Stimulated activated naive CD8-positive, alpha-beta T cell treated with anti-CD3 and anti-CD28 coated beads, Interleukin-15, amount 100 ng/mL, for 72 hours (primary cell): ENCODE results near the gene CCL19.

ENCODE experiments used
- ATAC-seq: fragments of 150-1000 bp; cut with Tn5 transposase; 2 replicates; pipeline ENCODE4 v1.10.0; 2021; ENCODE audit warnings: mild to moderate bottlenecking, moderate library complexity
- DNase-seq, 2 donors: peaks; one replicate each; pipeline ENCODE4 v3.0.0; 2021 to 2022
- H3K27ac Mint-ChIP-seq, 2 donors: one replicate each; pipeline ENCODE4 v1.8.0; 2022; ENCODE audit warnings: mild to moderate bottlenecking in 2 of 2, mixed read lengths in 2 of 2, moderate library complexity in 2 of 2
- H3K27me3 Mint-ChIP-seq: one replicate; pipeline ENCODE4 v1.8.0; 2022; ENCODE audit warnings: mixed read lengths
- H3K4me1 Mint-ChIP-seq: one replicate; pipeline ENCODE4 v1.8.0; 2022; ENCODE audit warnings: mild to moderate bottlenecking, mixed read lengths
- H3K4me3 Mint-ChIP-seq, 2 donors: one replicate each; pipeline ENCODE4 v1.8.0; 2022; ENCODE audit warnings: mild to moderate bottlenecking in 2 of 2, mixed read lengths in 2 of 2, moderate library complexity in 1 of 2
- H3K9me3 Mint-ChIP-seq, 2 donors: one replicate each; pipeline ENCODE4 v1.8.0; 2022; ENCODE audit warnings: mixed read lengths in 2 of 2

CCL19 gene

GRCh38 chr9:34656992-34657391 lies 34.1 kb downstream of the CCL19 start:
- Mint-ChIP-seq H3K4me3 (no peak overlapping the region), H3K9me3 (no peaks in the 10 kb centered on the region), H3K27ac (peak overlapping the region in 1 of 2 donors; percentile 88), H3K27me3 (no peaks in the 10 kb centered on the region), H3K4me1 (peaks cover 15% of the 10 kb centered on the region)
- no peak for ATAC-seq
- DNase-seq = no peak

DNA sequence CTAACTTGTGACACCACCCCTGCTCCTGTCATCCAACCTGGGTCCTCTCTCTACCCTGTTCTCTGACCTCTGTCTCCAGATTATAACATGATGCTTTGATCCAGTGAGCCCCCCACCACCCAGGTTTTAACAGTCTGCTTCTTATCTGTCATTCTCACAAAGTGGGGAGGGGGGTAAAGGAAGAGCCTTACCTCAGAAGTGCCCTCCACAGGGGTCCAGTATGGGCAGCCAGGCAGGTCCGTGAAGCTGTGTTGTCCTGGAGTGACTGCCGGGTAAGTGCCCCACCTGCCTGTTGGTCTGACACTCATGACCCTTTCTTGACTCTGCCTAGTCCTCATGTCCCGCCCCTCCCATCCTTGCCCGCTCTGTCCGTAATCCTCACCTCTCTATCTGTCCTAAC lies 35.7 kb downstream of the CCL19 start:
- peaks cover 20% of the 10 kb centered on the region for H3K4me1 Mint-ChIP-seq
- H3K27ac Mint-ChIP-seq = peak overlapping the region in 1 of 2 donors; percentile 64
- no peaks in the 10 kb centered on the region for H3K9me3 Mint-ChIP-seq
- no peaks in the 10 kb centered on the region for H3K27me3 Mint-ChIP-seq
- no peak overlapping the region for H3K4me3 Mint-ChIP-seq
- no peak for DNase-seq
- no peak for ATAC-seq

DNA sequence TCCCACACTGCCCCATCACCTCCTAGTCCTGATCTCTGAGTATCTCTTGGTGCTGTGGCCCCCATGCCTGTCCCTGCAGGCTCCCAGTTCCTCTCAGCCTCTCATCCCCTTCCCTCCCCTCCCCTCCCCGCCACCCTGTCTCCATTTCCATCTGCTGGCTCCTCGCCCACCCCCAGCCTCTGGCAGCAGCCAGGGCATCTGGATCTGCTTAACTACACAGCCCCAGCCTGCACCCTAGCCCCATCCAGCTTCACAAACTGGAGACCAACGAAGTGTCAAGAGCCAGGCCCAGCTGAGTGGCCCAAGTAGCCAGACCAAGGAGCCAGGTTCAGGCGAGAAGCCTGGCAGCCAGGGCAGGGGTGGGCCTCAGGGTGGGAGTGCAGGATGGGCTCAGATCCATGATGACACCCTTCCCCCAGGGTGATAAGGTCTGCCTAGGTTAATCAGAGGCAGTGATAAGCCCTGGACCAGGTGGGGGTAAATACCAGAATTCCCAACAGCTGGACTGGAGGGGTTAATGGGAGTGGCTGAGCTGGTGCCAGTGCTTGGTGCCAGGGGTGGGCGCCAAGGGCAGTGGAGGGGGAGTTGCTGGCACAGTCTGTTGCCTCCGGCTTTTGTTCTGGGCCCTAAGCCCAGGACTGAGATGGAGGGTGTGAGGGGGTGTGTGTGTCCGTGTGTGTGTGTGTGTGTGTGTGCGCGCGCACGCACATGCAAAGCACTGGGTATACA lies 36.6 kb downstream of the CCL19 start:
- no peaks in the 10 kb centered on the region for H3K9me3 Mint-ChIP-seq
- no peaks in the 10 kb centered on the region for H3K27me3 Mint-ChIP-seq
- DNase-seq (no peak), ATAC-seq (peak; percentile 11)
- H3K4me3 Mint-ChIP-seq = no peak overlapping the region
- H3K4me1 Mint-ChIP-seq = peaks cover 23% of the 10 kb centered on the region
- H3K27ac Mint-ChIP-seq = no peak overlapping the region

DNA sequence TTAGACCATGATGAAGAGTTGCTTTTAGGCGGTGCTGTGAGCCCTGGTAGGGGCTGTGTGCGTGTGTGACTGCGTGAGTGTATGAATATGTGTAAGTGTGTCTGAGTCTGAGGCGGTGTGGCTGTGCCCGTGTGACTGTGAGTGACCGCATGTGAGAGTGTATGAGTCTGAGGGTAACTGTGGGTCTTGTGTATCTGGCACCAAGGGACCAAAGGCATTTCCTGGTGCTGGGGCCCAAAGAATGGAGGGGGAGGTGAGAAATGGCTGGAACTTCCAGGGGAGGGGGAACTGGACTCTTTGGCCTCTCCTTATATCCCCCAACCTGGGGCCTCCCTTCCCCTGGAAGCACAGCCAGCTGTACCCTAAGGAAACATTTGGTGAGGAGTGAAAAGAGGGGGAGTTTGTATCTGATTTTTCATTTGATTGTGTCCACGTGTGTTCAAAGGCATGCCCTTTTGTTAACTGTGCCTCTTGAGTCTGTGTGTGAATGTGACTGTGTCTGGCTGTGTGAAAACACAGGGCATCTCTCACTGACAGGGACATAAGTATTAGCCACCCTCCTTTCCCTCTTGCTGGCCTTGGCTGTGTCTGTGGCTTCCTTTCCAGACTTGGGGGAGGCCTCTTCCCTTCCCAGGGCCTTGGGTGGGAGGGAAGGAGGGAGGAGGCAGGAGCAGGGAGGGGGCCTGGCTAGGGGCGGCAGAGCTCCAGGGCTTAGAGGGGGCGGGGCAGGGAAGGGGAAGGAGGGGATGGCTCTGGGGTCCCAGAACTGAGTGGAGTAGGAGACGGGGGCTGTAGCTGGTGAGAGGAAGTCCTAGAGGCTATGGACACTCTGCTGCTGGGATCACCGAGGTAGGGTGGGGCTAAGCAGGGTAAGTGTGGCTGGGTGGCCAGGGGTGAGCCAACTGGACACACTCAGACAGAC lies 37.7 kb downstream of the CCL19 start:
- no peaks in the 10 kb centered on the region for H3K27me3 Mint-ChIP-seq
- H3K9me3 Mint-ChIP-seq = no peaks in the 10 kb centered on the region
- no peak for DNase-seq
- peaks cover 34% of the 10 kb centered on the region for H3K4me1 Mint-ChIP-seq
- H3K27ac Mint-ChIP-seq = no peak overlapping the region
- ATAC-seq = no peak
- H3K4me3 Mint-ChIP-seq = no peak overlapping the region

DNA sequence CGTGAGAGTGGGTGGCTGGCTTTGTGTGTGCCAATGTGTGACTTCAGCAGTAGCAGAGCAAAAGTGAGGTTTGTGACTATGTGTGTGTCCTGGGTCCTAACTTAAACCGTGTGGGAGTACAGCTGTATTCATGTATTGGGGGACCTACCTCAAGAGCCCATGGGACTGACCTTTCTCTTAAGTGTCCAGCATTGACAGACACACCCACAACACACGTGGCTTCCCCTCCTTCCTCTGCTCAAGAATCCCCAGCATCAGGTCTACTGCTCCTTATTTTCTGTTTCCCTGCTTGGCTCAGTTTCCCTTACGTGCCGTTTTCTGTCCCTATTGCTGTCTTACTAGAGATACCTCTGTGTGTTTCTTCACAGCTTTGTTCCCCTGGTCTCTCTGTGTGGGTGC lies 38.5 kb downstream of the CCL19 start:
- Mint-ChIP-seq H3K9me3 (no peaks in the 10 kb centered on the region), H3K27ac (no peak overlapping the region), H3K4me3 (peak overlapping the region in 1 of 2 donors; percentile 2), H3K4me1 (peaks cover 42% of the 10 kb centered on the region), H3K27me3 (no peaks in the 10 kb centered on the region)
- DNase-seq = no peak
- ATAC-seq = no peak

GRCh38 chr9:34651876-34652601 lies 39.0 kb downstream of the CCL19 start, which contains the start of gene IL11RA:
Gene IL11RA, plus strand, starts transcription at chr9:34652185. Its CDS starts 3,033 bp downstream, at chr9:34655218.
- ATAC-seq (peak; percentile 73), DNase-seq (peak in 1 of 2 donors; percentile 46)
- H3K9me3 Mint-ChIP-seq = no peaks in the 10 kb centered on the region
- H3K4me3 Mint-ChIP-seq = peak within 1 kb of the TSS in 1 of 2 donors; percentile 2
- peaks cover 47% of the 10 kb centered on the region for H3K4me1 Mint-ChIP-seq
- H3K27ac Mint-ChIP-seq = peak within 1 kb of the TSS in 1 of 2 donors; percentile 42
- H3K27me3 Mint-ChIP-seq = no peaks in the 10 kb centered on the region

DNA sequence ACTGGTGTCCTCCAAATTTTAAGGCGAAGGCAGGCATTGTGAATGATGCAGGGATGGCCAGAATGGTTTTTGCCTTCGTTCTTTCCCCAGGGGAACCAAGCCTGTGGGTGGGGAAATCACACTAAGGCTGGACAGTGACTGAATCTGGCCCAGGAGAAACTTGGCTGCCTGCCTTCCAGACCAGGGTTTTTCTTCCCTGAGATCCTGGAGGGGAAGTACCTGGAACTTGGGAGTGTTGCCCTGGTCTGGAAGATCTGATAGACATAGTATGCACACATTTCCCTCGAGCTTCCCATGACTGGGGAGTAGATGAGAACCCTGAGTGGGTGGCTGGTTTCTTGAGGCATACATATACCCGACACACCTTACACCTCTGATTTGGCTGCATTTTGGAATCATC lies 39.8 kb downstream of the CCL19 start:
- no peak for ATAC-seq
- Mint-ChIP-seq H3K27ac (no peak overlapping the region), H3K4me3 (no peak overlapping the region), H3K9me3 (no peaks in the 10 kb centered on the region), H3K27me3 (no peaks in the 10 kb centered on the region), H3K4me1 (peaks cover 48% of the 10 kb centered on the region)
- DNase-seq = no peak

DNA sequence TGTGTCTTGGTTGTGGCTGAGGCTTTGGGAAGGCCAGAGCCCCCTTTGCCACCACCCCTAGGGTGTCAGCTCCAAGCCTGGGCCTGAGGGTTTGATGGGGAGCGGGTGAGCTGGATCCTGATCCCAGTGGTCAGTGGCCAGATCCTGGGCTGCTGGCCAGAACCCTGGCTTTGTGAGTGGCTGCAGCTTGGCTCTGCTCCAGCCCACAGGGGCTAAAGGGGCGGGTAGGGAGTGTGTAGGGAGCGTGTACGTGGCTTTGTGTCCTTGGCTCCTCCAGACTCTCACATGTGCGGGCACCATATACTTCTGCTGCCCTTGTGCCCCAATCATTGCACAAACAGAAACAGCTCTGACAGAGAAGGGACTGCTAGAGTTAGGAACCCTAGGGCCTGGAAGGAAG lies 40.3 kb downstream of the CCL19 start:
- H3K27me3 Mint-ChIP-seq = no peaks in the 10 kb centered on the region
- no peaks in the 10 kb centered on the region for H3K9me3 Mint-ChIP-seq
- DNase-seq (no peak), ATAC-seq (no peak)
- H3K4me3 Mint-ChIP-seq = no peak overlapping the region
- H3K4me1 Mint-ChIP-seq = peaks cover 52% of the 10 kb centered on the region
- H3K27ac Mint-ChIP-seq = no peak overlapping the region

DNA sequence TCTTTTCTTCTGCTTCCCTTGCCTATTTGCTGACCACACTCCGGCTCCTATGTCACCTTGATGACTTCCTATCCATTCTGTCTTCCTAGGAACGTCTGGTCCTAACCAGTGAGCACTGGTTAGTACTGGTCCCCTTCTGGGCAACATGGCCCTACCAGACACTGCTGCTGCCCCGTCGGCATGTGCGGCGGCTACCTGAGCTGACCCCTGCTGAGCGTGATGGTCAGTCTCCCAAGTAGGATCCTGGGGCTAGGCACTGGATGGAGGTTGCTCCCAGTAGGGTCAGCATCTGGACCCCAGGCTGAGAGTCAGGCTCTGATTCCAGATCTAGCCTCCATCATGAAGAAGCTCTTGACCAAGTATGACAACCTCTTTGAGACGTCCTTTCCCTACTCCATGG lies 42.4 kb downstream of the CCL19 start:
- Mint-ChIP-seq H3K9me3 (no peaks in the 10 kb centered on the region), H3K4me3 (peak overlapping the region in 1 of 2 donors; percentile 29), H3K27me3 (no peaks in the 10 kb centered on the region), H3K27ac (no peak overlapping the region), H3K4me1 (peaks cover 52% of the 10 kb centered on the region)
- ATAC-seq (no peak), DNase-seq (no peak)

DNA sequence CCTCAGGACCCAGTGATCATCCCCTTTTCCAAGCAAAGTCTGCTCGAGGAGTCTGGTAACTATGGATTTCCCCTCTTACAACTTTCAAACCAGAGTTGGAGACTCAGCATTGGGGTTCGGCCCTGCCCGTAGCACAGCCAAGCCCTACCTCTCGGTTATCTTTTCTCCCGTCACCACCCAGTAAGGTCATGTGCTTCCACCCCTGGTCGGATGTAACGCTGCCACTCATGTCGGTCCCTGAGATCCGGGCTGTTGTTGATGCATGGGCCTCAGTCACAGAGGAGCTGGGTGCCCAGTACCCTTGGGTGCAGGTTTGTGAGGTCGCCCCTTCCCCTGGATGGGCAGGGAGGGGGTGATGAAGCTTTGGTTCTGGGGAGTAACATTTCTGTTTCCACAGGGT lies 43.4 kb downstream of the CCL19 start:
- peak overlapping the region; percentile 94 for H3K4me3 Mint-ChIP-seq
- peaks cover 45% of the 10 kb centered on the region for H3K4me1 Mint-ChIP-seq
- no peaks in the 10 kb centered on the region for H3K27me3 Mint-ChIP-seq
- no peak for ATAC-seq
- H3K9me3 Mint-ChIP-seq = no peaks in the 10 kb centered on the region
- peak overlapping the region; percentile 71 to 90 for H3K27ac Mint-ChIP-seq
- no peak for DNase-seq

DNA sequence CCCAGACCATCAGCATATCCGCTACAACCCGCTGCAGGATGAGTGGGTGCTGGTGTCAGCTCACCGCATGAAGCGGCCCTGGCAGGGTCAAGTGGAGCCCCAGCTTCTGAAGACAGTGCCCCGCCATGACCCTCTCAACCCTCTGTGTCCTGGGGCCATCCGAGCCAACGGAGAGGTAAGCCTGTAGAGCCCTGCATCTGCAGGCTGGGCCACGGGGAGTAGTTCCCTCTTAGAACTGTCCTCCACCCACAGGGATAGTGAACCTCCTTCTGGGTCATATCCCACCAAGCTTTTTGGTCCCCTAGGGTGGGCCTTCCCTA lies 44.0 kb downstream of the CCL19 start:
- no peaks in the 10 kb centered on the region for H3K27me3 Mint-ChIP-seq
- H3K4me1 Mint-ChIP-seq = peaks cover 39% of the 10 kb centered on the region
- H3K27ac Mint-ChIP-seq = peak overlapping the region; percentile 71 to 90
- ATAC-seq = no peak
- DNase-seq = no peak
- no peaks in the 10 kb centered on the region for H3K9me3 Mint-ChIP-seq
- H3K4me3 Mint-ChIP-seq = peak overlapping the region; percentile 94

DNA sequence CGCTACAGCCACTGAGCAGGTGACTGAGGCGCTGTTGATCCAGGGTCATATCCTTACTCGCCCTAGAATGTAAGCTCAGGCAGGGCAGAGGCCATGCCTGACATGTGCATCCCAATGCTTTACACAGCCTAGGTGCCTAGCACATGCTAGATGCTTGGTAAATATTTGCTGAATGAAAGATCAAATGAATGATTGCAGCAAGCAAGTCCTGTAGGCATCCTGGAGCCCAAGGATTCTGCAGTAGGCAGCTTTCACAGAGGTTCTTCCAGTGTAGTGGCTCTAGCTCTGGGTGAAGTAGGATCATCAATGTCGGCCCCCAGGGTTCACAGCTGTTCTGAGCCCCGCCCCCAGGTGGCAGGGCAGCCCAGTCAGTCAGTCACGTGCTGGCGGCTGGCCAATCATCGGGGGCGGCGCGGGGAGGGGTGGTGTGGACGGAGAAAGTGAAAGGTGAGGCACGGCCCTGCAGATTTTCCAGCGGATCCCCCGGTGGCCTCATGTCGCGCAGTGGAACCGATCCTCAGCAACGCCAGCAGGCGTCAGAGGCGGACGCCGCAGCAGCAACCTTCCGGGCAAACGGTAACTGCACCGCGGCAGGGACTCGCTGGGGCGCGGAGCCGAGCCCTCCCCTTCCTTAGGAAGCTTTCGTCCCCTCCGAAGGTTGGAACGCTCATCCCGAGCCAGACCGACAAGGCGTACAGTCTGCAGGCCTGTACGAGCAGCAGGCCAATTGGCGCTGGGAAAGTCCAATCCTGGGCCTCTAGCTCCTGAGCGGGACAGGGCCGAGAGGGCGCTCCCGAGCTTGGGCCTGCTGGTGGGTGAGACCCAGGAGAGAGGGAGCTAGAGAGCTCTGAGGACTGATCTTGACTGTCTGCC lies 44.6 kb downstream of the CCL19 start, which contains the start of gene GALT:
Gene GALT (plus strand): TSS at position 465 of the 873 bp plus-strand sequence. CDS start 30 bp downstream, at position 495.
- peak; percentile 94 to 97 for DNase-seq
- ATAC-seq = peak; percentile 88
- H3K27ac Mint-ChIP-seq = peak within 1 kb of the TSS; percentile 71 to 90
- peak within 1 kb of the TSS; percentile 94 for H3K4me3 Mint-ChIP-seq
- no peaks in the 10 kb centered on the region for H3K27me3 Mint-ChIP-seq
- peaks cover 38% of the 10 kb centered on the region for H3K4me1 Mint-ChIP-seq
- H3K9me3 Mint-ChIP-seq = no peaks in the 10 kb centered on the region

DNA sequence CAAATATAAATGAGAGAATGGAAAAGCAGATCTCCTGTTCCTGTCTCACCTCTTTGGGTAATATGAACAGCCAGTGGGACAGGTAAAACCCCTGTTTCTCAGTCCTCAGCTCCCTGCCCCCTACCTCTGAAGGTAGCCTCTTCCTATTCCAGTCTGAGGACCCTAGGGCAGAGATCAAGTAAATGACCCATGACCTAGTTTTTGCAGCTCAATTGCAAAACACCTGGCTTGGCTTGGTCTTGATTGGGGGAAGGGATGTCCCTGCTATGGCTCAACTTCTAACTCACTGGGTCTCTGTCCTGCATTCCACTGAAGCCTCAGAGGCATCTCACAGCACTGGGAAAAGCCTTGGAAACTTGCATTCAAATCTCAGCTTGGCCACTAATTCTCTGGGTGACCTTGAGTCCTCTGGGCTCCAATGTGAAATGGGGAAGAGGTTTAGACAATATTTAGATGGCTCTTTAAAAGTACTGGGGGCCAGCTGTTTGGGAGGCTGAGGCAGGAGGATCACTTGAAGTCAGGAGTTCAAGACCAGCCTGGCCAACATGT lies 46.2 kb downstream of the CCL19 start:
- Mint-ChIP-seq H3K27me3 (no peaks in the 10 kb centered on the region), H3K4me3 (no peak overlapping the region), H3K27ac (no peak overlapping the region), H3K9me3 (no peaks in the 10 kb centered on the region), H3K4me1 (peaks cover 32% of the 10 kb centered on the region)
- DNase-seq = no peak
- no peak for ATAC-seq

- DNase-seq (no peak), ATAC-seq (no peak)
- Mint-ChIP-seq H3K27me3 (no peaks in the 10 kb centered on the region), H3K4me1 (peaks cover 24% of the 10 kb centered on the region), H3K4me3 (no peak overlapping the region), H3K27ac (no peak overlapping the region), H3K9me3 (no peaks in the 10 kb centered on the region)
Measured at GRCh38 chr9:34642679-34643078, 48.4 kb downstream of the CCL19 start.
